HepG2 (cell line): ENCODE measurements around the gene PPCS. TPM values are rescaled to one million over a fixed set of nuclear protein-coding genes. Genes with fewer than 3 reads are reported as not detected.
A peak's percentile ranks its signal among the peaks of the same experiment; 100 is the strongest.

ENCODE experiments used
- ATAC-seq: fragments of 200-7000 bp; cut with Tn5 transposase; 3 replicates; pipeline ENCODE4 v1.9.1; 2020; ENCODE audit warnings: mild to moderate bottlenecking, moderate library complexity
- BruUV-seq: library from RNA; stranded (reverse); fragments of 400-500 nt; replicated peaks from 2 replicates; lab custom pipeline; 2021; lab: Mats Ljungman, UMichigan
- CTCF ChIA-PET: fragments of 300-600 bp; formaldehyde crosslinking; extraction: SDS; loops from one replicate; lab custom pipeline; 2021; ENCODE audit warnings: low total read pairs, inconsistent platforms, low intra/inter-chr PET ratio; lab: Yijun Ruan, JAX
- POLR2A ChIA-PET: fragments of 350-600 bp; sonication (Branson Sonifier 250); formaldehyde crosslinking; loops from one replicate; lab custom pipeline; 2020; ENCODE audit warnings: antibody characterized with exemption, inconsistent platforms; lab: Yijun Ruan, JAX
- DNase-seq: peaks from one replicate; pipeline ENCODE4 v3.0.0-alpha.2; 2015; ENCODE audit warnings: low spot score
- FAIRE-seq: peaks from 3 replicates; lab custom pipeline; 2011; peaks lifted over from hg19 to GRCh38; lab: Jason Lieb, UNC
- H2AFZ ChIP-seq: one replicate; pipeline ENCODE4 v1.6.1; 2011; ENCODE audit warnings: low read length, inconsistent platforms
- H3K27ac ChIP-seq: fragments of 300-600 bp; 3 replicates; pipeline ENCODE4 v1.8.0; 2011; ENCODE audit warnings: mixed run types, mild to moderate bottlenecking, mixed read lengths, low read length, inconsistent platforms; ENCODE audit not compliant: insufficient read depth; ENCODE audit errors: extremely low read length
- H3K27me3 ChIP-seq, 2 experiments: fragments of 200-600 bp in 1 of 2; 2 replicates in 1 of 2; 3 replicates in 1 of 2; pipeline versions ENCODE4 v1.6.0 to v1.8.0; 2011; ENCODE audit warnings: low read length in 2 of 2, mild to moderate bottlenecking in 2 of 2, moderate library complexity in 2 of 2, inconsistent platforms in 1 of 2; ENCODE audit not compliant: insufficient read depth in 2 of 2, control insufficient read depth in 1 of 2
- H3K36me3 ChIP-seq, 2 experiments: fragments of 200-600 bp in 1 of 2; replicated peaks in 1 of 2; 2 replicates in 1 of 2; 3 replicates in 1 of 2; pipeline versions ENCODE4 v1.5.1 to v1.8.0; 2011; ENCODE audit warnings: low read length in 2 of 2, inconsistent platforms in 1 of 2; ENCODE audit not compliant: insufficient read depth in 2 of 2, control insufficient read depth in 1 of 2
- H3K4me1 ChIP-seq: 2 replicates; pipeline ENCODE4 v1.5.1; 2012; ENCODE audit warnings: low read length, inconsistent platforms; ENCODE audit not compliant: insufficient read depth
- H3K4me2 ChIP-seq: 2 replicates; pipeline ENCODE4 v1.6.0; 2011; ENCODE audit warnings: low read depth, low read length, inconsistent platforms
- H3K4me3 ChIP-seq, 3 experiments: fragments of 200-600 bp in 1 of 3; sonication (generic), shearing (Covaris generic) in 1 of 3; replicated peaks in 1 of 3; 2 replicates each; pipeline ENCODE4 v1.5.1; 2011 to 2016; ENCODE audit warnings: low read length in 3 of 3, inconsistent platforms in 2 of 3, low read depth in 2 of 3, mild to moderate bottlenecking in 2 of 3, control low read depth in 1 of 3, mixed read lengths in 1 of 3; ENCODE audit not compliant: insufficient read depth in 1 of 3
- H3K79me2 ChIP-seq: one replicate; pipeline ENCODE4 v1.6.1; 2011; ENCODE audit warnings: low read length, inconsistent platforms; ENCODE audit not compliant: insufficient read depth
- H3K9ac ChIP-seq: 2 replicates; pipeline ENCODE4 v1.6.0; 2011; ENCODE audit warnings: mild to moderate bottlenecking, low read depth, low read length, inconsistent platforms; ENCODE audit not compliant: insufficient read depth
- H3K9me3 ChIP-seq: 2 replicates; pipeline ENCODE4 v1.5.1; 2012; ENCODE audit warnings: mild to moderate bottlenecking, low read length
- H4K20me1 ChIP-seq: 2 replicates; pipeline ENCODE4 v1.6.0; 2011; ENCODE audit warnings: inconsistent platforms, mild to moderate bottlenecking, low read length, moderate library complexity; ENCODE audit not compliant: insufficient read depth
- AFF4 ChIP-seq: sonication (generic); formaldehyde crosslinking; IDR thresholded peaks from 2 replicates; pipeline ENCODE4 v1.4.0; 2020; ENCODE audit warnings: missing genetic modification reagents
- ATF2 ChIP-seq: sonication (generic); formaldehyde crosslinking; IDR thresholded peaks from 2 replicates; pipeline ENCODE4 v1.4.0; 2020; ENCODE audit warnings: missing genetic modification reagents
- CAMTA2 ChIP-seq: sonication (generic); formaldehyde crosslinking; IDR thresholded peaks from 2 replicates; pipeline ENCODE4 v1.4.0; 2020; ENCODE audit warnings: mild to moderate bottlenecking, missing genetic modification reagents, borderline replicate concordance
- ELF3 ChIP-seq: IDR thresholded peaks from 2 replicates; pipeline ENCODE4 v1.6.1; 2016; ENCODE audit warnings: missing genetic modification reagents, missing compliant biosample characterization
- EP300 ChIP-seq, 3 experiments: sonication (generic) in 1 of 3; formaldehyde crosslinking in 1 of 3; IDR thresholded peaks; 2 replicates each; pipeline versions ENCODE4 v1.5.1 to v1.6.1; 2011 to 2020; ENCODE audit warnings: low read depth in 2 of 3, low read length in 2 of 3, borderline replicate concordance in 1 of 3, improper control_type of control experiment in 1 of 3, mild to moderate bottlenecking in 1 of 3, missing genetic modification reagents in 1 of 3, moderate library complexity in 1 of 3
- KLF9 ChIP-seq: IDR thresholded peaks from 2 replicates; pipeline ENCODE4 v1.6.1; 2016; ENCODE audit warnings: low read depth
- TEF ChIP-seq: sonication (generic); formaldehyde crosslinking; IDR thresholded peaks from 2 replicates; pipeline ENCODE4 v1.5.0; 2020; ENCODE audit warnings: missing genetic modification reagents
- TFDP1 ChIP-seq: IDR thresholded peaks from 2 replicates; pipeline ENCODE4 v1.6.1; 2016; ENCODE audit warnings: missing compliant biosample characterization, missing genetic modification reagents, borderline replicate concordance
- ZBTB14 ChIP-seq: sonication (generic); formaldehyde crosslinking; IDR thresholded peaks from 2 replicates; pipeline ENCODE4 v1.4.0; 2020; ENCODE audit warnings: missing genetic modification reagents
- ZBTB46 ChIP-seq: sonication (generic); formaldehyde crosslinking; IDR thresholded peaks from 2 replicates; pipeline ENCODE4 v1.4.0; 2020; ENCODE audit warnings: mild to moderate bottlenecking, missing genetic modification reagents, borderline replicate concordance
- ZBTB8A ChIP-seq: sonication (generic); formaldehyde crosslinking; IDR thresholded peaks from 2 replicates; pipeline ENCODE4 v1.4.0; 2020; ENCODE audit warnings: mild to moderate bottlenecking, low read depth, missing genetic modification reagents, borderline replicate concordance
- ZMYM2 ChIP-seq: sonication (generic); formaldehyde crosslinking; IDR thresholded peaks from 2 replicates; pipeline ENCODE4 v1.8.0; 2022; ENCODE audit warnings: mild to moderate bottlenecking, missing genetic modification reagents
- ZNF138 ChIP-seq: sonication (generic); formaldehyde crosslinking; IDR thresholded peaks from 2 replicates; pipeline ENCODE4 v1.5.0; 2020; ENCODE audit warnings: mild to moderate bottlenecking, low read depth, missing genetic modification reagents
- ZNF703 ChIP-seq: sonication (generic); formaldehyde crosslinking; IDR thresholded peaks from 2 replicates; pipeline ENCODE4 v1.5.1; 2020; ENCODE audit warnings: missing genetic modification reagents, mild to moderate bottlenecking, moderate library complexity, borderline replicate concordance
- WGBS: methylation state at CpG from one replicate; pipeline ENCODE4 v1.1.6; 2017; ENCODE audit warnings: low lambda C conversion rate; 5-methylcytosine and 5-hydroxymethylcytosine counted together
- in situ Hi-C: cut with HindIII; loops from 2 replicates; pipeline ENCODE4 v1.10.0; 2017; ENCODE audit warnings: low pct_unique_long_range_greater_than_20kb; ENCODE audit not compliant: extremely low pct_ligation_motif_present
- intact Hi-C: fragments of 100-400 bp; cut with micrococcal nuclease; formaldehyde crosslinking; loops from one replicate; pipeline ENCODE4 v1.10.0; 2022; ENCODE audit not compliant: unreplicated experiment
- polyA plus RNA-seq, 8 experiments: library from polyadenylated mRNA; depleted of rRNA in 3 of 8; stranded (reverse) in 7 of 8; unstranded in 1 of 8; fragments of >200 nt; fragmentation: Illumina TruSeq in 4 of 8; extraction: Trizol in 4 of 8; gene quantifications; 2 replicates each; pipeline versions ENCODE4 v1.2.1 to v1.2.3, GENCODE V29; 2011 to 2016; ENCODE audit warnings: low read depth in 4 of 8, missing spikeins in 1 of 8, mixed read lengths in 1 of 8; ENCODE audit not compliant: insufficient read depth in 1 of 8
- total RNA-seq, 5 experiments: library from RNA; depleted of rRNA; stranded (reverse); fragments of >200 nt; fragmentation: Illumina TruSeq; extraction: Trizol; gene quantifications; 2 replicates each; pipeline ENCODE4 v1.2.3, GENCODE V29; 2016; ENCODE audit warnings: low read depth in 1 of 5

Gene PPCS
- total and polyA plus RNA-seq, 2 of the 13 experiments (the other 11 are each of a cell fraction or from before 2014, with no cell fraction given): 13.4 to 38.9 TPM

GRCh38 chr1:42484382-42484781 is 28.0 kb downstream of the PPCS start:
- in situ Hi-C loops: no loop called here
- Histone ChIP-seq H3K27ac (no peak overlapping the region), H3K36me3 (no peaks in the 10 kb centered on the region), H4K20me1 (no peaks in the 10 kb centered on the region), H3K4me1 (no peaks in the 10 kb centered on the region), H3K9me3 (no peaks in the 10 kb centered on the region), H3K4me3 (no peak overlapping the region), H3K79me2 (no peaks in the 10 kb centered on the region), H2AFZ (no peak overlapping the region), H3K9ac (no peak overlapping the region), H3K27me3 (no peaks in the 10 kb centered on the region), H3K4me2 (no peak overlapping the region)
- ATAC-seq: no peak
- CTCF ChIA-PET: no interaction called here
- POLR2A ChIA-PET: no interaction called here
- FAIRE-seq: no peak
- no peak for TF ChIP-seq TEF (CRISPR knock-in tag)
- no peak for TF ChIP-seq AFF4 (CRISPR knock-in tag)
- no peak for TF ChIP-seq ZBTB8A (CRISPR knock-in tag)
- no peak for TF ChIP-seq ZBTB46
- TF ChIP-seq ZMYM2: no peak
- TF ChIP-seq CAMTA2 (CRISPR knock-in tag): no peak
- TF ChIP-seq TFDP1 (CRISPR knock-in tag): no peak
- no peak for TF ChIP-seq KLF9
- no peak for TF ChIP-seq ELF3 (CRISPR knock-in tag)
- no peak for TF ChIP-seq EP300 (IDR thresholded peaks at IDR 0.05; ENCODE audit: low read depth in 2 of 2, low read length in 2 of 2)
- no peak for TF ChIP-seq EP300 (CRISPR knock-in tag; IDR thresholded peaks at IDR 0.05; ENCODE audit: borderline replicate concordance)
- no peak for TF ChIP-seq ZBTB14 (CRISPR knock-in tag)
- no peak for TF ChIP-seq ATF2
- no peak for TF ChIP-seq ZNF703 (CRISPR knock-in tag)
- TF ChIP-seq ZNF138 (CRISPR knock-in tag): no peak
- intact Hi-C loops: no loop called here
- BruUV-seq: no TSS peak
- 72% methylated on average over 2 of the region's 2 CpGs for WGBS
- peak; percentile 7 for DNase-seq
